Measurements from ENCODE around the gene QSOX1. TPM values are rescaled to one million over a fixed set of nuclear protein-coding genes. Genes with fewer than 3 reads are reported as not detected.

QSOX1 gene
- total RNA-seq, result 10 to 100 TPM; 39.0 to 42.7 TPM

GRCh38 chr1:180154325-180155181, at the start of gene QSOX1:
Gene QSOX1, plus strand, starts transcription at chr1:180154869. Its CDS starts 39 bp downstream, at chr1:180154908.

GRCh38 chr1:180229483-180230415, 75.1 kb downstream of the QSOX1 start, which contains the start of gene LHX4:
Gene LHX4, plus strand, starts transcription at chr1:180230264. Its CDS starts 266 bp downstream, at chr1:180230530.

Other genes starting within 250 kb of the QSOX1 start
- gene CEP350, start 200.1 kb upstream of the QSOX1 start, total RNA-seq, result 10 to 100 TPM; 55.9 to 59.9 TPM
- gene LHX4, start 75.4 kb downstream of the QSOX1 start, total RNA-seq, result under 1 TPM in 1 of 2 donors, not detected in 1; under 0.01 TPM